Thyroid gland (tissue), 4 donors: Measurements from ENCODE around the gene RNASE1.

ENCODE experiments used
- POLR2A ChIP-seq, 2 donors: fragments of 450-650 bp; IDR thresholded peaks; one replicate each; pipeline ENCODE4 v1.6.1; 2017; ENCODE audit warnings: antibody characterized with exemption in 2 of 2, mild to moderate bottlenecking in 2 of 2, moderate library complexity in 1 of 2
- TF ChIP-seq, protein P1 (sequence below), 6 experiments: fragments of 200-600 bp in 3 of 6; fragments of 450-650 bp in 3 of 6; sonication (generic) in 3 of 6; IDR thresholded peaks; one replicate each; pipeline ENCODE4 v1.5.1; 2016 to 2019; ENCODE audit warnings: antibody characterized with exemption in 6 of 6, mild to moderate bottlenecking in 2 of 6, inconsistent platforms in 1 of 6, moderate library complexity in 1 of 6

DNA sequence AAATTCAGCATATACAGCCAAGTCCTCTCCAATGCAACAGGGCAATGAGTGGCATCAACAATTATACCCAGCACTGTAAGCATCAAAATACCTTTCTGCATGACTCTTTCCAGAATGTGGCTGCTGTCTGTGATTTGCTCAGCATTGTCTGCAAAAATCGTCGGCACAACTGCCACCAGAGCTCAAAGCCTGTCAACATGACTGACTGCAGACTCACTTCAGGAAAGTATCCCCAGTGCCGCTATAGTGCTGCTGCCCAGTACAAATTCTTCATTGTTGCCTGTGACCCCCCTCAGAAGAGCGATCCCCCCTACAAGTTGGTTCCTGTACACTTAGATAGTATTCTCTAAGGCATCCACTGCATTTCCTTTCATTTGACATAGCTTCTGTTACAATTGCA lies 20.8 kb downstream of the RNASE1 start:
- TF ChIP-seq, protein P1, sequence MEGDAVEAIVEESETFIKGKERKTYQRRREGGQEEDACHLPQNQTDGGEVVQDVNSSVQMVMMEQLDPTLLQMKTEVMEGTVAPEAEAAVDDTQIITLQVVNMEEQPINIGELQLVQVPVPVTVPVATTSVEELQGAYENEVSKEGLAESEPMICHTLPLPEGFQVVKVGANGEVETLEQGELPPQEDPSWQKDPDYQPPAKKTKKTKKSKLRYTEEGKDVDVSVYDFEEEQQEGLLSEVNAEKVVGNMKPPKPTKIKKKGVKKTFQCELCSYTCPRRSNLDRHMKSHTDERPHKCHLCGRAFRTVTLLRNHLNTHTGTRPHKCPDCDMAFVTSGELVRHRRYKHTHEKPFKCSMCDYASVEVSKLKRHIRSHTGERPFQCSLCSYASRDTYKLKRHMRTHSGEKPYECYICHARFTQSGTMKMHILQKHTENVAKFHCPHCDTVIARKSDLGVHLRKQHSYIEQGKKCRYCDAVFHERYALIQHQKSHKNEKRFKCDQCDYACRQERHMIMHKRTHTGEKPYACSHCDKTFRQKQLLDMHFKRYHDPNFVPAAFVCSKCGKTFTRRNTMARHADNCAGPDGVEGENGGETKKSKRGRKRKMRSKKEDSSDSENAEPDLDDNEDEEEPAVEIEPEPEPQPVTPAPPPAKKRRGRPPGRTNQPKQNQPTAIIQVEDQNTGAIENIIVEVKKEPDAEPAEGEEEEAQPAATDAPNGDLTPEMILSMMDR (IDR thresholded peaks at IDR 0.05) = no peak
- TF ChIP-seq POLR2A (IDR thresholded peaks at IDR 0.05) = no peak
